WTC11 (cell line): Measurements from ENCODE around the gene C6orf47.

Experiments used
- AFF4 ChIP-seq: sonication (generic); formaldehyde crosslinking; IDR thresholded peaks from 2 replicates; pipeline ENCODE4 v1.8.1; 2023; ENCODE audit warnings: mild to moderate bottlenecking, missing genetic modification reagents, borderline replicate concordance
- CREB1 ChIP-seq: sonication (generic); formaldehyde crosslinking; IDR thresholded peaks from 2 replicates; pipeline ENCODE4 v1.8.0; 2023; ENCODE audit warnings: mild to moderate bottlenecking, missing genetic modification reagents
- CREM ChIP-seq: sonication (generic); formaldehyde crosslinking; IDR thresholded peaks from 2 replicates; pipeline ENCODE4 v1.8.1; 2022; ENCODE audit warnings: mild to moderate bottlenecking, missing genetic modification reagents, moderate library complexity
- CTCF ChIP-seq: fragments of 200-600 bp; IDR thresholded peaks from 2 replicates; pipeline ENCODE4 v1.8.0; 2022; ENCODE audit warnings: antibody characterized with exemption
- E2F1 ChIP-seq: sonication (generic); formaldehyde crosslinking; IDR thresholded peaks from 2 replicates; pipeline ENCODE4 v1.8.0; 2022; ENCODE audit warnings: mild to moderate bottlenecking, missing genetic modification reagents
- E2F5 ChIP-seq: sonication (generic); formaldehyde crosslinking; IDR thresholded peaks from 2 replicates; pipeline ENCODE4 v1.8.1; 2022; ENCODE audit warnings: mild to moderate bottlenecking, moderate library complexity, missing genetic modification reagents
- KAT7 ChIP-seq: sonication (generic); formaldehyde crosslinking; IDR thresholded peaks from 2 replicates; pipeline ENCODE4 v1.8.1; 2023; ENCODE audit warnings: missing genetic modification reagents, mild to moderate bottlenecking, borderline replicate concordance
- MAX ChIP-seq: sonication (generic); formaldehyde crosslinking; IDR thresholded peaks from 2 replicates; pipeline ENCODE4 v1.8.0; 2022; ENCODE audit warnings: mild to moderate bottlenecking, missing genetic modification reagents
- NFYB ChIP-seq: sonication (generic); formaldehyde crosslinking; conservative IDR thresholded peaks from 2 replicates; pipeline ENCODE4 v1.8.0; 2022; ENCODE audit warnings: low read depth, missing genetic modification reagents
- SMAD3 ChIP-seq: sonication (generic); formaldehyde crosslinking; IDR thresholded peaks from 2 replicates; pipeline ENCODE4 v1.8.0; 2022; ENCODE audit warnings: missing genetic modification reagents, mild to moderate bottlenecking, borderline replicate concordance
- SP1 ChIP-seq: sonication (generic); formaldehyde crosslinking; conservative IDR thresholded peaks from 2 replicates; pipeline ENCODE4 v1.8.1; 2022; ENCODE audit warnings: missing genetic modification reagents
- TCF7 ChIP-seq: sonication (generic); formaldehyde crosslinking; IDR thresholded peaks from 2 replicates; pipeline ENCODE4 v1.8.0; 2022; ENCODE audit warnings: mild to moderate bottlenecking, low read depth, missing genetic modification reagents, moderate library complexity

GRCh38 chr6:31643818-31644454, 16.6 kb downstream of the C6orf47 start:
- TF ChIP-seq CTCF: no peak
- TF ChIP-seq AFF4: no peak
- TF ChIP-seq MAX (CRISPR knock-in tag): no peak
- TF ChIP-seq KAT7 (CRISPR knock-in tag): no peak
- TF ChIP-seq SMAD3 (CRISPR knock-in tag): no peak
- no peak for TF ChIP-seq TCF7
- no peak for TF ChIP-seq CREB1 (CRISPR knock-in tag)
- TF ChIP-seq E2F1 (CRISPR knock-in tag): no peak
- no peak for TF ChIP-seq NFYB
- TF ChIP-seq SP1 (CRISPR knock-in tag): no peak
- no peak for TF ChIP-seq CREM
- no peak for TF ChIP-seq E2F5 (CRISPR knock-in tag)
